GM19395 (cell line): ENCODE data around the gene NFKBIE.

ENCODE experiments used
- ATAC-seq: cut with Tn5 transposase; IDR thresholded peaks from one replicate; pipeline ENCODE4 v1.9.1; 2021; ENCODE audit warnings: mild to moderate bottlenecking, moderate library complexity; ENCODE audit not compliant: unreplicated experiment

Gene NFKBIE

DNA sequence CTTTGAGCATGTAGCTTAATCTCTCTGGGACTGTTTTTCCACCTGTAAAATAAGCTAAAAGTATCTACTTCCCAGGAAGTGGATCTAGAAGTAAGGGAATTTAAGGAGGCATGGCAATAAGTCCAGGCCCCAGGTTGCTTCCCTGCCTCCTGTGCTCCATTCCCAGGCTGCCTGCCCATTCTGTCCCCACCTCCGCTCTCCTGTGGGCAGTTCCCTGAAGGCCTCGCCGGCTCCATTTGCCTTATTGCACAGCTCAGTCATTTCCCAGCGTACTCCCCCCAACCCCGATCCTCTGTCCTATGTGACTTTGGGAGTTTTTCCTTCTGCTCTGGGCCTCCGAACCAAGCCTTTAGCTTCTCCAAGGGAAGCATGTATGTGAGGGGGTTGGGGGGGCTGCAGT, 37.3 kb downstream of the NFKBIE start:
- no peak for ATAC-seq

DNA sequence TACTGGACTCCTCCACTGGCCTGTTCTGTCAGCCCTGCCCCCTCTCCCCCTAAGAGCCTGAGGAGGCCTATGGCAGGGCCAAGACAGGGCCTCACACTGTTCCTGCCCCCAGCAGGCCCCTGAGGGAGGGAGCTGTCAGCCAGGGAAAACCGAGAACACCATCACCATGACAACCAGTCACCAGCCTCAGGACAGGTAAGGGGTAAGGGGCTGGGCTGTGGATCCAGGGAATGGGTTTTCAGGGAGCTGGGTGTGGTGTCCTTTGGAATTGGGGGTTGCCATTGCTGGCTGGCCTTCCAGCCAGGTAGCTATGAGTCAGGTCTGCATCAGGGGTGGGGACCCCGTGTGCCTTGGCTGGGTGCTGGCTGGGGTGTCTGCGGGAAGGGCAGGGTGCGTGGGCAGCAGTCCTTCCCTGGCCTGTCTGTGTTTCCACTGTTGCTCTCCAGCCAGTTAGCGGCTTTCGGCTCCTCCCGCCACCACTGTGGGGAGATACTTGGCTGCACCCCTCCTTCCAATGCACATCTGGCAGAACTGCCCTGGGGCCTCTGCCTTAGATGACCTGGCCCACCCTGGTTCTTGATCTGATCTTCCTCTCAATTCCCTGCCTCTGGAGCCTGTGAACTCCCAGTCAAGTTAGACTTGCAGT, 38.1 kb downstream of the NFKBIE start:
- ATAC-seq = no peak

GRCh38 chr6:44226368-44227147, 38.8 kb downstream of the NFKBIE start:
- ATAC-seq = no peak

GRCh38 chr6:44225579-44226325, 39.6 kb downstream of the NFKBIE start:
- no peak for ATAC-seq

DNA sequence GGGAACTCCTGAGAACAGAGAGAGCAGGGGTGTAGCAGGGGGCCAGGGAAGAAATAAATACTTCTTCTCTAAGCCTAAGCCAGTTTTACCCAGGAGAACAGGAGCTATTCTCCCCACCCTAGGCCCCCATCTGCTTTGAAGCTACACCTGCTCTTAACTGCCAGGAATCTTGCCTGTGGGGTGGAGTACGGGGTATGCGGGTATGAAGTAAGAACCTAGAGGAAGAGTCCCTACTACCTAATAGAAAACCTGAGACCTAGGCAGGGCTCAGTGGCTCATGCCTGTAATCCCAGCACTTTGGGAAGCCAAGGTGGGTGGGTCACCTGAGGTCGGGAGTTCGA, 40.4 kb downstream of the NFKBIE start:
- no peak for ATAC-seq

GRCh38 chr6:44224029-44224964, 41.1 kb downstream of the NFKBIE start:
- ATAC-seq = no peak

DNA sequence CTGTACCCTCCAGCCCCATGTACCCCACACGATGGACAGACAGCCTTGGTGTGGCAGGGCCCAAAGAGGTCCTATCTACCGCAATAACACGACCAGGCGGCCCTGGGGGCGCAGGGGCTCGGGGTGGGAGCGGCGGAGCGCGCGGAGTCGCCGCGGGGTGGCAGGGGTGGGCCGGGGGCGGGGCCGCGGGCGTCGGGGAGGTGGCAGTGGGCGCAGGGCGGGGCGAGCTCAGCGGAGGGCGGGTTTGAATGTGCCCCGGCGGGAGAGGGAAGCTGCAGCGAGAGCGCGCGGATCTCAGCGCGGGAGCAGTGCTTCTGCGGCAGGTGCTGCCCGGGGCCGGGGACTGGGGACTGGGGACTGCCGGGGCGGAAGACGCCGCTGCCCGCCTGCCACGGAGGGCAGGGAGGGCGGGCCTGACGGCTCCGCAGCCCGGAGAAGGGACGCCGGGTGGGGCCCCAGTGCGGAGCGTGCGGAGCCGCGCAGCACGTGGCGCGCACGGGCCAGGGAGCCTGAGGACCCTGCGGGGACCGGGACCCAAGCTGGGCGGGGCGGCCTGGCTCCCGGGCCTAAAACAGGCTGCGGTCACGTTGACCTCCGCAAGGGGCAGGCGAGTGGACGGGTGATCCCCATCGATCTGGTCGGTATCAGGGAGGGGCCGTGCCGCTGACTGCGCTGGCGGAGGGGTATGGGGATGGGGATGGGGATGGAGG, 41.9 kb downstream of the NFKBIE start, which contains the start of gene SLC29A1:
Gene SLC29A1, plus strand, starts transcription at position 277 of the 710 bp plus-strand sequence. CDS start 3,719 bp downstream, outside the sequence.
- ATAC-seq = peak; percentile 56

DNA sequence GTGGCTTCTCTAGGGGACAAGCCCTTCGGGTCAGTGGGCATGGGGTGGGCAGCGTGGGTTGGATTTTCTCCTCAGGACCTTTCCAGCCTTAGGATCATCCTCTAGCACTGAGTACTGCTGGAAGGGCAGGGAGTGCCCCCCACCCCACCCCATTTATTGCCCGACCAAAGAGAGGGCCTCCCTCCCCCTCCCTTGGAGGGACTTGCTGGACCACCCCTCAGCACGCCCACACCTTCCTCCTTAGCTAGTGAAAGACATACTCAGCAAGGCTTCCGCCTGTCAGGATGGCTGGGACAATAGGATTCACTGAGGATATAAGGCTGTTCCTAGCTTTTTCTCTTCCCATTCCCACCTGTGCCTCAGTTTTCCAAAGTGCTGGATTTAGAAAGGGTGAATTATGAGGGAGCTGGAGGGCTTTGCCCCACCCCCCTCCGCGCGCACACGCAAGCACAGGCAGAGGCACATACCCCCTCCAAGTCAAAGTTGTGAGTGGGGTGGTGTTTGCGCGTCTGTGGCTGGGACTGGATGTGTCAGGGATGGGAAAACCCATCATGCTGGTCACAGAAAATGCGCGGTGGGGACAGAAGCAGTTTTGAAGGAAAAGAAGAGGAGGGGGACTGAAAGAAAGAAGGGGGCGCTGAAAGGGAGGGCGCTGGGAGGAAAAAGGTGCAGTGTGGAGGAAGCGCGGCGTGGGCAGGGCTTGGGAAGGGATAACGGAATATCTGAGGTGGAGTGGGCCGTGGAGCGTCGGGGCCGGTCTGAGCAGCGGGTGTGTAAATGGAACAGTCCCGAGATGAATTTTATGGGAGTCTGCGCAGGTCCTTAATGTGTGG, 42.6 kb downstream of the NFKBIE start:
- peak; percentile 3 for ATAC-seq

GRCh38 chr6:44221961-44222335, 43.4 kb downstream of the NFKBIE start:
- no peak for ATAC-seq

DNA sequence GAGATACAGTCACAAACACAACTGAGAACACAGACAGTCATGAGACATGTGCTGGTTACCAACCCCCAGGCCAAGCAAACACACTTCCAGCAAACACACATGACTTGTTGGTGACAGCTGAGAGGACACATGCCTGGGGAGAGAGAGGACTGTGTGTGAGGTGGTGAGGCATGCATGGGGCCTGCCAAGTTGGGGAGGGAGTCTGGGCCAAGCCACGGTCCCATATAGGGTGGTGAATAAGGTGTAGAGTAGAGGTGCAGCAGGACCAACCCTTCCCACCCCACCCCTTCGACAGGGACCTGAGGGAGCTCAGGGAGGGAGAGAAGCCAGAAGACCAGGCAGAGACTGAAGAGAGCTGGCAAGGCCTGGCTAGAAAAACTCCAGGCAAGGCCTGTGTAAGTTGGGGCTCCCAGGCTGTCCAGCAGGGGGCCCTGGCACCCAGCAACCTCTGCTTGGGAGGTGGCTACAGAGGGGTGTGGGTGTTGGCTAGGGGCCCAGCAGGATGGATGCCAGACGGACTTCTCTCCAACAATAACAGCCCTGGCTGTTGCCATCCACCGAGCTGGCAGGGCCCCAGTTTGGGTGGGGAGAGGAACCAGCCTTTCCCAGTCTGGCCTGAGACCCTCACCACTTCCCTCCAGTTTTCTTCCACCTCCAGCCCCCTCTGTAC, 43.9 kb downstream of the NFKBIE start:
- peak; percentile 41 for ATAC-seq

- no peak for ATAC-seq
These were observed 44.4 kb downstream of the NFKBIE start for GRCh38 chr6:44220913-44221290.

- ATAC-seq = no peak
These were observed 45.3 kb downstream of the NFKBIE start for GRCh38 chr6:44219815-44220784.

GRCh38 chr6:44219053-44219814, 46.1 kb downstream of the NFKBIE start:
- peak; percentile 43 for ATAC-seq

- ATAC-seq = no peak
These were observed 47.8 kb downstream of the NFKBIE start for GRCh38 chr6:44217332-44218143.

DNA sequence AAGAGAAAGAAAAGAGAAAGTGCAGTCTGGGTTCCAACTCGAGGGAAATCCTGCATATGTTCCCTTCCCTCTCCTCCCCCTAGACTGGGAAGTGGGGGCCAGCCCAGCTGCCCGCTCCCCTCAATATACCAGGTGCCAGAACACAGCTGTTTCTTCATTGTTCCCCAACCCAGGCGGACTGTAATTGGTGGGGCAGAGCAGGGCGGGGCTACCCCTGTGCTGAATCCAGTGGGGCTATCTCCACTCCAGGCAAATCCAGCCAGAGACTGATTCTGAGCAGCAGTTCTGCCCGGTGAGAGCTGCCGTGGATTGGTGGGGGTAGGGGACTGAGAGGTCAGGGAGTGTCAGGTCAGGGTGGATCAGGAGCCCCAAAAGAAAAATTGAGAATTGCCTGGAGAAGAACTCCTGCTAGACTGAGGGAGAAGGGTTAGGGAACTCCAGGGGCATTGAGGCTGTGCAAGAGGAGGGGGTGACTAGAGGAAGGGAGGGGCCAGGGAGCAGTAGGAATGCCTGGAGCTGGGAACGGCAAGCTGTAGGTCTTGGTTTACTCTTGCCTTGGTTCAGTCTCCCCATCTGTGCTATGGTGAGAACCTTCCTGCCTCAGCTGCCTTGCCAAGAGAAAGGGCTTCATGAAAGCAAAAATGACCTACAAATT, 48.5 kb downstream of the NFKBIE start, which contains the start of gene MYMX:
Gene MYMX, plus strand, starts transcription at position 250 of the 655 bp plus-strand sequence. CDS start 546 bp downstream, outside the sequence.
- ATAC-seq = no peak
